CD4-positive, alpha-beta T cell treated with Interleukin-17A for 1 hour (primary cell): ENCODE measurements around the gene TMEM201.

Experiments used
- DNase-seq: peaks from one replicate; pipeline ENCODE4 v3.0.0-alpha.2; 2020

Gene TMEM201

GRCh38 chr1:9654051-9654833 is 65.5 kb downstream of the TMEM201 start:
- peak; percentile 26 for DNase-seq

GRCh38 chr1:9654834-9655723 is 66.4 kb downstream of the TMEM201 start:
- peak; percentile 71 for DNase-seq

DNA sequence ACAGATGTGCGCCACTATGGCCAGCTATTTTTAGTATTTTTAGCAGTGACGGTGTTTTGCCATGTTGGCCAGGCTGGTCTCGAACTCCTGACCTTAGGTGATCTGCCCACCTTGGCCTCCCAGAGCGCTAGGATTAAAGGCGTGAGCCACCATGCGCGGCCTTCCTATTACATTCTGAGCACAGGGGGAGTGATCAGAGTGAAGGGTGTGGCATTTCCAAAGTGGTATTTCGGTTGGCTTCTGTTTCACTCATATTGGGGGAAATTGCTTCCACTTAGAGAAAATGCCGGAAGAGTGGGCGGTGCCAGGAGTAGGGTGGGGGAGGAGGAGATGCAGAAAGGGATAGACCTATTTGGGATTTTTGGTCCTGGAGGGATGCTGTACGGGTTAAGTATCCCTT is 67.1 kb downstream of the TMEM201 start:
- no peak for DNase-seq

- no peak for DNase-seq
These were observed 68.9 kb downstream of the TMEM201 start for GRCh38 chr1:9657521-9658032.

- DNase-seq, result no peak
These were observed 69.5 kb downstream of the TMEM201 start for GRCh38 chr1:9658199-9658598.

- no peak for DNase-seq
These were observed 70.6 kb downstream of the TMEM201 start for GRCh38 chr1:9659328-9659727.

GRCh38 chr1:9663257-9663656 is 74.5 kb downstream of the TMEM201 start:
- DNase-seq, result no peak
